Lower leg skin (tissue), 4 donors: ENCODE results near the gene SNX10. TPM values are rescaled to one million over a fixed set of nuclear protein-coding genes. Genes with fewer than 3 reads are reported as not detected.
"Not testable (repeated sequence)": the region's sequence is repeated elsewhere in the genome, so short reads cannot be mapped to it uniquely, and the experiment has no call there.

Source experiments
- DNase-seq, 2 donors: peaks; one replicate each; pipeline ENCODE4 v3.0.0-alpha.2; 2019; ENCODE audit warnings: low spot score in 2 of 2
- H3K4me3 ChIP-seq: fragments of 200-600 bp; sonication (generic); 2 replicates; pipeline ENCODE4 v1.5.1; 2017; ENCODE audit warnings: mild to moderate bottlenecking, low read depth; ENCODE audit not compliant: poor library complexity, severe bottlenecking
- POLR2A ChIP-seq, 2 donors: fragments of 450-650 bp; IDR thresholded peaks; one replicate each; pipeline ENCODE4 v1.6.1; 2016 to 2017; ENCODE audit warnings: antibody characterized with exemption in 2 of 2, mild to moderate bottlenecking in 1 of 2, moderate library complexity in 1 of 2
- WGBS, 2 donors: methylation state at CpG; one replicate each; pipeline ENCODE4 v1.1.5; 2018; 5-methylcytosine and 5-hydroxymethylcytosine counted together
- intact Hi-C: fragments of 100-400 bp; cut with DNase I; formaldehyde crosslinking; loops from one replicate; pipeline ENCODE4 v1.15.0; 2023; ENCODE audit warnings: low total_unique reads
- total RNA-seq, 4 donors: library from RNA; depleted of rRNA; stranded (reverse); fragments of >200 nt; gene quantifications; one replicate each; pipeline ENCODE4 v1.1.0, GENCODE V29; 2016
- TF ChIP-seq, protein P1 (sequence below), 3 donors: fragments of 450-650 bp; IDR thresholded peaks; one replicate each; pipeline ENCODE4 v1.5.1; 2016; ENCODE audit warnings: antibody characterized with exemption in 3 of 3, mild to moderate bottlenecking in 3 of 3, moderate library complexity in 2 of 3

SNX10 gene, protein sequence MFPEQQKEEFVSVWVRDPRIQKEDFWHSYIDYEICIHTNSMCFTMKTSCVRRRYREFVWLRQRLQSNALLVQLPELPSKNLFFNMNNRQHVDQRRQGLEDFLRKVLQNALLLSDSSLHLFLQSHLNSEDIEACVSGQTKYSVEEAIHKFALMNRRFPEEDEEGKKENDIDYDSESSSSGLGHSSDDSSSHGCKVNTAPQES
- 1 to 10 TPM; 2.0 to 10.0 (median 3.8) TPM for total RNA-seq

DNA sequence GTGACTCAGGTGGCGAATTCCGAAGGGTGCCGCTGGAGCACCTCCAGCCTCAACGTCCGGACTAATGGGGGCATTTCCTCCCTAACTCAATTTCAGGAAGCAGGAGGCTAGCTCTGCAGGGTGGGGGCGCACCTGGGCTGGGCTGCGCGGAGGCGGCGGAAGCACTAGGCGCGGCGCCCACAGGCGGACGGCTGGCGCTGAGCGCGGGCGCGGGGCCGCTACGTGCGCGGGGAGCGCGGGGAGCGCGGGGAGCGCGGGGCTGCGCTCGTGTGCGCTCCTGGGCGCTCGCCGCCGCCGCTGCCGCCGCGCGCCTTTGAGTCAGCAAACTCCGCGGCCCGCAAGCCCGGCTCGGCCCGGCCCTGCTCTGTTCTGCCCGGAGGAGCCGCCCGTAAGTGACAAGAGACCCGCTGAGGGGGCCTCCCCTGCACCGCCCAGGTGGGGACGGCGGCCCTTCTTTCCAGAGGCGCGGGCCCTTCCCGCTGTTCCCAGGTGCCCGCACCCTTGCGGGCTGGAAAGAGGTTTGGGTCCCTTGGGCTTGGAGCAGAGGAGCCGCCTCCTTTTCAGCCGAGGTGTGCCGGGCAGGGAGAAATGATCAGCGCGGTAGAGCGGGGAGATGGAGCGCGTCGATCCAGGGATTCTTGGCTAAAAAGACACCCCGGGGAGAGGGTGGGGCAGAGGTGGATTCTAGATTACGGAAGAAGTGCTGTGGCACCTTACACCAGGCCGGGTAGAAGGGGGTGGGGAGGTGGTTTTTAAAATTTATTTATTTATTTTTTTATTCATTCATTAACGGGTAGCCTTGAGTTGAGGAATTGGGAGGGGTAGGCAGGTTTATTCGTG is at the start of gene SNX10:
Gene SNX10 (plus strand): TSS at position 164 of the 840 bp plus-strand sequence. CDS start 54,581 bp downstream, outside the sequence.
- intact Hi-C loops = no loop called here
- TF ChIP-seq, protein P1, sequence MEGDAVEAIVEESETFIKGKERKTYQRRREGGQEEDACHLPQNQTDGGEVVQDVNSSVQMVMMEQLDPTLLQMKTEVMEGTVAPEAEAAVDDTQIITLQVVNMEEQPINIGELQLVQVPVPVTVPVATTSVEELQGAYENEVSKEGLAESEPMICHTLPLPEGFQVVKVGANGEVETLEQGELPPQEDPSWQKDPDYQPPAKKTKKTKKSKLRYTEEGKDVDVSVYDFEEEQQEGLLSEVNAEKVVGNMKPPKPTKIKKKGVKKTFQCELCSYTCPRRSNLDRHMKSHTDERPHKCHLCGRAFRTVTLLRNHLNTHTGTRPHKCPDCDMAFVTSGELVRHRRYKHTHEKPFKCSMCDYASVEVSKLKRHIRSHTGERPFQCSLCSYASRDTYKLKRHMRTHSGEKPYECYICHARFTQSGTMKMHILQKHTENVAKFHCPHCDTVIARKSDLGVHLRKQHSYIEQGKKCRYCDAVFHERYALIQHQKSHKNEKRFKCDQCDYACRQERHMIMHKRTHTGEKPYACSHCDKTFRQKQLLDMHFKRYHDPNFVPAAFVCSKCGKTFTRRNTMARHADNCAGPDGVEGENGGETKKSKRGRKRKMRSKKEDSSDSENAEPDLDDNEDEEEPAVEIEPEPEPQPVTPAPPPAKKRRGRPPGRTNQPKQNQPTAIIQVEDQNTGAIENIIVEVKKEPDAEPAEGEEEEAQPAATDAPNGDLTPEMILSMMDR (IDR thresholded peaks at IDR 0.05) = no peak
- TF ChIP-seq POLR2A (IDR thresholded peaks at IDR 0.05) = no peak
- WGBS, 2 donors = 1 to 3% methylated on average over 20 to 40 of the region's 74 CpGs
- H3K4me3 ChIP-seq = peak within 1 kb of the TSS; percentile 31
- DNase-seq = peak in 1 of 2 donors; percentile 84

DNA sequence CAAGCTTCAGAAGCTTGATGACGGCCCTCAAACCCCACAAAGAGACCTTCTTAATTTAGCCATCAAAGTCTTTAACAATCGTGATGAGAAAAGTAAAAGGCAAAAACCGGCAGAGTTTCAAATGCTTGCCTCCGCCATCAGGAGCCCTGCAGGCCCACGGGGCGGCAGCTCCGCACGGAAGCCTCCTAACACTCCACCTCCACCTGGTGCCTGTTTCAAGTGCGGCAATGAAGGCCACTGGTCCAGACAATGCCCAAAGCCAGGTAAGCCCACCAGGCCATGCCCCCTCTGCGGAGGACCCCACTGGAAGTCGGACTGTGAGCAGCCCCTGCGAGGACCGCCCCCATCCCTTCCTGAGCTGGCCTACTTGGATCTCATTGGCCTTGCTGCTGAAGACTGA is 46.5 kb upstream of the SNX10 start:
- intact Hi-C loops = no loop called here
- TF ChIP-seq, protein P1 (IDR thresholded peaks at IDR 0.05) = no peak
- no peak for TF ChIP-seq POLR2A (IDR thresholded peaks at IDR 0.05)
- H3K4me3 ChIP-seq = no peak overlapping the region
- 94 to 96% methylated on average over 13 of the region's 13 CpGs for WGBS, 2 donors
- DNase-seq = no peak

DNA sequence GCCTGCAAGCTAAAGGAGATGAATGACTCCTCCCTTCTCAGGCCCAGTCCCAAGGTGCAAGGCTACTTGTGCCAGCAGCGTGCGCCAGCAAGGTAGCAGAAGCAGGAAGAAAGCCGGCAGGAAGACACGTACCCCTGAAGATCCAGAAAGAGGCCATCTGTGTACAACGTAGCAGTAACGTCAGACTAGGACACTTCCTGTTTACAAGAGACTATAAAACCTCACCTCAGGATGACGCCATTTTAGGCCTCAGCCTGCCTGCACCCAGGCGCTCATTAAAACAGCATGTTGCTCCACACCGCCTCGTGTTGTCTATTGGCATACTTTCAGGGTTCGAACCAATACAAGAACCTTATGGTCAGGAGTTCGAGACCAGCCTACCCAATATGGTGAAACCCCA is 41.4 kb upstream of the SNX10 start:
- H3K4me3 ChIP-seq = no peak overlapping the region
- peak in 1 of 2 donors; percentile 26 for DNase-seq
- TF ChIP-seq POLR2A (IDR thresholded peaks at IDR 0.05) = no peak
- 83 to 84% methylated on average over 12 of the region's 12 CpGs for WGBS, 2 donors
- intact Hi-C loops = no loop called here

DNA sequence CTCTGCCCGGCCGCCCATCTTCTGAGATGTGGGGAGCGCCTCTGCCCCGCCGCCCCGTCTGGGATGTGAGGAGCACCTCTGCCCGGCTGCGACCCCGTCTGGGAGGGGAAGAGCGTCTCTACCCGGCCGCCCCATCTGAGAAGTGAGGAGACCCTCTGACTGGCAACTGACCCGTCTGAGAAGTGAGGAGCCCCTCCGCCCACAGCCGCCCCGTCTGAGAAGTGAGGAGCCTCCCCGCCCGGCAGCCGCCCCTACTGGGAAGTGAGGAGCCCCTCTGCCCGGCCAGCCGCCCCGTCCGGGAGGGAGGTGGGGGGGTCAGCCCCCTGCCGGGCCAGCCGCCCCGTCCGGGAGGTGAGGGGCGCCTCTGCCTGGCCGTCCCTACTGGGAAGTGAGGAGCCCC is 29.8 kb upstream of the SNX10 start:
- intact Hi-C loops, H3K4me3 ChIP-seq, DNase-seq: not testable (repeated sequence)
- WGBS, 2 donors = 95 to 100% methylated on average over 6 to 14 of the region's 29 CpGs

DNA sequence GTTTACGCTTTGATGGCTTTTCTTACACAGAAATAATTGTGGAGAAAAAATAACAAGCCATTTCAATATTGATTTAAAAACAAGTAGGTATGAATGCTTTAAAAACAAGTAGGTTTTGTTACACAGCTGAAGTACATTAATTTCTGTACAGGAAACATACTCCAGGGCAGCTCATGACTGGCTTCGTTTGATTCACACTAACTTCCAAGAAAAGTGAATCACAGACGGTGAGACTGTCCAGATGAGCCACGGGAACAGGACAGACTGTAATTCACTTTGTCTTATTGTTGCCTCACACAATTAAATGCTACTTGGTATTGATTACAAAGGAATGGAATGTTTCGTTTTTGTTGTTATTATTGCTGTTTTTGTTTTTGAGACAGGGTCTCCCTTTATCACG is 26.6 kb upstream of the SNX10 start:
- DNase-seq = peak in 1 of 2 donors; percentile 19
- WGBS, 2 donors = 62 to 76% methylated on average over 6 of the region's 6 CpGs
- TF ChIP-seq POLR2A (IDR thresholded peaks at IDR 0.05) = no peak
- TF ChIP-seq, protein P1 (IDR thresholded peaks at IDR 0.05) = no peak
- intact Hi-C loops = no loop called here
- H3K4me3 ChIP-seq = no peak overlapping the region

DNA sequence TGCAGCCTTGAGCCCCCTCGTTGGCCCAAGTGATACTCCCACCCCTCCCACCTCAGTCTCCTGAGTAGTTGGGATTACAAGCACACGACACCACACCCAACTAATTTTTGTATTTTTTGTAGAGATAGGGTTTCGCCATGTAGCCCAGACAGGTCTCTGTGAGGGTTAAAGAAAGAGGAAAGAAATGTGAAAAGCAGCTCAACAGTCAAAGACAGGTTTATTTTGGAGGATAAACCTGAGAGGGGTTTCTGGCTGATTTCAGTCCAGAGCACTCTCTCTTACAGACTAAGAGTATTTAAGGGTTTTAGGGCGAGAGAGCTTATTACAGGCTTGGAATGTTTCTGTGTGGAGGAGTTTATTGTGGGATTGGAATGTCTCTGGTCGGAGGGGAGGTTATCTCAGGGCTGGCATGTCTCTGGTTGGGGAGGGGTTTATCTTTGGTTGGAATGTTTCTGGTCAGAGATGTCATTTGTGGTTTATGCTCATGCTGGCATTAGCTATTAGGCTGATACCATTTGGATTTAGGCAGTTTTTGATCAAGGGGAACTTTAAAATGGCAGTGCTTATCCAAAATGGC is 26.1 kb upstream of the SNX10 start:
- TF ChIP-seq, protein P1 (IDR thresholded peaks at IDR 0.05) = no peak
- TF ChIP-seq POLR2A (IDR thresholded peaks at IDR 0.05) = no peak
- WGBS, 2 donors = 74 to 79% methylated on average over 5 of the region's 5 CpGs
- intact Hi-C loops = no loop called here
- peak in 1 of 2 donors; percentile 26 for DNase-seq
- H3K4me3 ChIP-seq = no peak overlapping the region
